NCI-H748 (cell line): ENCODE measurements around the gene UNC45A.

Source experiments
- DNase-seq: peaks from one replicate; lab custom pipeline; 2025; ENCODE audit not compliant: unreplicated experiment; lab: John Stamatoyannopoulos, UW

The UNC45A gene

DNA sequence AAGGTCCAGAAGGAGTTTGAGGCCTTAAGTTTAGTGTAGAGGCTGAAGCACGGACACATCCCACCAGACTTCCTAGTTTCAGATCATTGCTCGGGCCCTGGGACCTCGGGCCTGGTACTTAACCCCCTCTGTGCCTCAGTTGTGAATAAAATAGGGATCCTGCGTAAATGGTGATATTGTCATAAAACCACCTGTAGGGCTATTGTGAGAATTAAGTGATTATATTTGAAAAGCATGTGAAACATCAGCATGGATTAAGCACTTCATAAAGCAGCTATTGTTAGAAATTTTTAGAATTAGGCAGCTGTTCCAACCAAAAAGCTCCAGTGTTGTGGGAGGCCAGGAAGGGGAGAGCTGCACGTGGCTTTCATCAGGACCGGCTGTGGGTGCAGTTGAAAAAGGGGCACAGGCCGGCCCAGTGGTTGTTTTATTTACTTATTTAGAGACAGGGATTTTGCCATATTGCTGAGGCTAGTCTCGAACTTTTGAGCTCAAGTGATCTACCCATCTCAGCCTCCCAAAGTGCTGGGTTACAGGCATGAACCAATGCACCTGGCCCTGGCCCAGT, 24.0 kb downstream of the UNC45A start:
- no peak for DNase-seq

DNA sequence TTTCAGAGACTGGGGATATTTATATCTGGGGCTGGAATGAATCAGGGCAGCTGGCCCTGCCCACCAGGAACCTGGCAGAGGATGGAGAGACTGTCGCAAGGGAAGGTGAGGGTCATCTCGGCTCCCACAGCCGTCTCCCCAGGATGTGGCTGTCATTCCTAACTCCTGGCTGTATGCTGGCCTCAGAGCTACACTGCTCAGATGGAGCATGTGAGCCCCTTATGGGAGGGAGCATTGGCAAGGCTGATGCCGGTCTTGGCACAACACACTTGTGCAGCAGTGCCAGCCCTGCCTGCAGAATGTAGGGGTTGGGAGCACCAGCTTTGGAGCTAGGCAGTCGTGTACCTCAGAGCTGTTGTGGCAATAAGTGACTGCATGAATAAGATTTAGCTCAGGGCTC, 24.8 kb downstream of the UNC45A start:
- no peak for DNase-seq

GRCh38 chr15:90960298-90961091, 25.4 kb downstream of the UNC45A start:
- DNase-seq, result no peak

DNA sequence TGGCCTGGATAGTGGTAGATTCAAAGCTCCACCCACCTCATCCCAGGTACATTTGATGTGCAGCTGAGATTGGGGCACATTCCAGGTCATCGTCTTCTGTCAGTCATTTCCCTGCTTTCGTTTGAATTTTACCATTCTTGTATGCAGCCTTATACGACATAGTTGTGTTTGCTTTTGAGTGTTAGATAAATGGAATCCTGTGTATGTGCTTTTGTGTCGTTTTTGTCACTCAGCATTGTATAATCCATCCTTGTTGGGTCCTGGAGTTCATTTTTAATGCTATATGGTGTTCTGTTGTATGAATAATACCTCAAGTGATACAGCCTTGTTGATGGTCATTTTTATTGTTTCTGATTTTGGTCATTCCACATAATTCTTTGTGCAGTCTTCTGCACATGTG, 26.9 kb downstream of the UNC45A start:
- no peak for DNase-seq

DNA sequence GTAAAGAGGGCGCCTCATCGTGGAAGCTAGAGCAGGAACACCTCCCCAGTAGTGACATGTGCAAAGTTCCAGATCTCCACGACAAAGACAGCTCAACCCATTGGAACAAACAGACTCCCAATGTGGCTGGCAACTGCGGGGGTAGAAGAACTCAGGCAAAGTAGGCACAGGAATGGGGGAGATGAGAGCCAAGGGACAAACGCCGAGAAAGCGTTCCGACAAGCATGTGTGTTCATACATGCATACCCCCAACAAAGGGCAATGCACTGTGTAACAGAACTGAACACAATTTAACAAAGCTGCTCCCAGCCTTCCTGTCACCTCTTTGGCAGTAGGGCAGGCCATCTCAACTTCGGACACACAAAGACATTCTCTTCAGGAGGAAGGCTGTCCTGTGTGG, 31.2 kb downstream of the UNC45A start:
- no peak for DNase-seq

DNA sequence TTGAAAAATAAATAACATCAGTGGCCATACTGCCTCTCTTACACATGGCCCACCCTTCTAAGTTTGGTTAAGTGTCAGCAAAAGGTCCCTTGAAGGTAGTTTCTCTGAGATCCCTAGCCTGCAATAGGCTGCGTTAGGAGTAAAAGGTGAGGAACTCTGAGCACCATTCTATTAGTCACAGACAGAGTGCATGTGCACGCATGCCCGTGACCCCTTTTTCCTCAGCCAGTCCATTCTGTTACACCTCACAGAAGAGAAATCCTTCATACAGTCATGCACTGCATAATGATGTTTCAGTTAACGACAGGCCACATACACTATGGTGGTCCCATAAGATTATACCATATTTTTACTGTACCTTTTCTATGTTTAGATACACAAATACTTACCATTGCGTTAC, 32.1 kb downstream of the UNC45A start:
- DNase-seq, result no peak

GRCh38 chr15:90968434-90968833, 33.3 kb downstream of the UNC45A start:
- DNase-seq, result no peak

- no peak for DNase-seq
Observed at GRCh38 chr15:90970274-90970673, 35.2 kb downstream of the UNC45A start.

- no peak for DNase-seq
Observed at GRCh38 chr15:90972133-90972532, 37.0 kb downstream of the UNC45A start.

- no peak for DNase-seq
Observed at GRCh38 chr15:90974216-90974615, 39.1 kb downstream of the UNC45A start.

DNA sequence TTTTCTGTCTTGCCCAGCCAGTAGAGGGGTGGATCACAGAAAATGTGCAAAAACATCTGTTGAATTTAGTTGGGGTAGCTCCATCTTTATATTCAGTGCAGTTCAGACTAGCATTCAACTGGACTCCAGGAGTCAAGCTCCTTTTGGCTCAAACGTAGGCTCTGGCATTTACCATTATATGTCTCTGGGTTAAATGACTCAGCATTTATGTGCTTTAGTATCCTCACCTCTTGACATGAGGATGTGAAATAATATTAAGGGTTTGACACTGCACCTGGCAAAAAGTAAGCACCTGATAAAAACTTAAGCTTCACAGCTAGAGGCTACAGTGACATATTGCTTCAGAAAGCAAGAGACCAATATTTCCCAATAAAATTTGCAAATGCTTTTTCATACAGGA, 44.5 kb downstream of the UNC45A start:
- DNase-seq, result no peak

DNA sequence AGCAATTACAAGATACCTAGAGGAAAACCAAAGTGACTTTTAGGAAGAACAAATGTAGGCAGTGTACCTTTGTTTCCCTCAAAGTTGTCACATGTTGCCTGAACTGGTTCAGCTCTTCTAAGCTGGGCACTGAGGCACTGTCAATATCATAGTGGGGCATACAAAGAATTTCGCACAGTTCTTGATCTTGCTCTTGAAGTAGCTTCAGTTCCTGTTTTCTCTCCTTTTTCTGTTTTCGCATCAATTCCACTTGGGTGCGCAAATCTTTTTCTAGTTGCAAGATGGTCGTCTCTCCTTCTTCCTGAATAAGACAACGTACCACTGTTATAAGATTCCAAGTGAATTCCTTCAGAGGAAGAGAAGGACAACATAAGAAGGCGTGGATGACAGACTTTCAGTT, 46.6 kb downstream of the UNC45A start:
- DNase-seq, result no peak

DNA sequence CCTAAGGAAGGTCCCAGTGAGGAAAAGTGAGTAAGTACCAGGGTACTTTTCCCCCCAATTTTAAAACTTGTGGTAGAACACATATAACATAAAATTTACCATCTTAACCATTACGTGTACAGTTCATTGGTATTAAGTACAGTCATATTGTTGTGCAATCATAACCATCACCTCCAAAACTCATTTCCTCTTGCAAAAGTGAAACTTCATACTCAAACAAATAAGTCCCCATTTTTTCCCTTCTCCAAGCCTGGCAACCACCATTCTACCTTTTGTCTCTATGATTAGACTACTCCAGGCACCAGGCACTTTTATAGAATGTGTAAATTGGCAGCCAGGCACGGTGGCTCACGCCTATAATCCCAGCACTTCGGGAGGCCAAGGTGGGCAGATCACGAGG, 47.0 kb downstream of the UNC45A start:
- DNase-seq, result no peak

- DNase-seq, result no peak
Observed at GRCh38 chr15:90986790-90987507, 51.9 kb downstream of the UNC45A start.

- no peak for DNase-seq
Observed at GRCh38 chr15:90987561-90988141, 52.6 kb downstream of the UNC45A start.

GRCh38 chr15:90988296-90988695, 53.2 kb downstream of the UNC45A start:
- no peak for DNase-seq

GRCh38 chr15:90989040-90989768, 54.1 kb downstream of the UNC45A start:
- no peak for DNase-seq

GRCh38 chr15:90990446-90990845, 55.4 kb downstream of the UNC45A start:
- no peak for DNase-seq

DNA sequence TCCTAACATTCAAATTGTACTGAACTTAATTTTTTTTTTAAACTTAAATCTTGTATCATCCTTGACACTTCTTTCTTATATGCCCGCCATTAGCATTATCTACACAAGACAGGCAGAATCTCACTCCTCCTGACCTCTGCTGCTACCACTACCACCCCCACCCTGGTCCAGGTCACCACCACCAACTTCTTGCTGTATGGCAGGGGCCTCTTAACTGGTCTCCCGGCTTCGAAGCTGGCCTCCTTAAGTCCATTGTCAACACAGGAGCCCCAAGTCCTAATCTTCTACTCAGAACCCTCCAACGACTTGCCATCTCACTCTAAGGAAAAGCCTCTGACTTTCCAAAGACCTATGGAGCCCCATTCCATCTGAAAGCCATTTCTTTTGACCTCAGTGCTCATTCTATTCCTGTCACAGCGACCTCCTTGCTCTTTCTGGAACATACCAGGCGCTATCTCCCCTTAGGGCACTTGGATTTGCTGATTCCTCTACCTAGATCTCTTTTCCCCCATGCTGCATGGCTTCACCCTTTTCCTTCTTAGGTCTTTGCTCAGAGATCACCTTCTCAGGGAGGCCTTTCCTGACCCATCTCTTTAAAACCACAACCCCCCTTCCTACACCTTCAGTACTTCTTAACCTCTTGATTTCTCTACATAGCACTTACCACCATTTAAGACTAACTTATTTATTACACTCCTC, 56.7 kb downstream of the UNC45A start:
- DNase-seq, result no peak

DNA sequence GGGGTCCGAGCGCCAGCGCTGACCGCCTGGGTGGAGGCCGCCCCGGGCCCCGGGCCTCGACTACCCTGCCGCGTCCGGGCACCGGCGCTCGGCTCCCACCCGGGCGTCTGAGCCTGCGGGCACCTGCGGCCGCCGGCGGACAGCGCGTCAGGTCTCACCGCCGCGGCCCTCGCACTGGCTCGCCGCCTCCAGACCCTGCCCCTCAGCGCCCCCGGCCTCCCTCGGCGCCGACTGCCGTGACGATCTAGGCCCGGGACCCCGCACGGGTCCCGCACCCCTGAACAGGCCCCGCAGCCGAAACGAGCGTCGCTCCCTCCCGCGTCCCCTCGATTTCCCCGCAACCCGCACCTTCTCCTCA, 59.0 kb downstream of the UNC45A start:
- DNase-seq, result peak; percentile 11
